Lung (tissue), 12 donors: ENCODE measurements around the gene GNAS. TPM values are rescaled to one million over a fixed set of nuclear protein-coding genes. Genes with fewer than 3 reads are reported as not detected.

Experiments used
- ATAC-seq: fragments of 200-7000 bp; cut with Tn5 transposase; one replicate; pipeline ENCODE4 v1.9.1; 2020; ENCODE audit warnings: moderate number of reproducible peaks; ENCODE audit not compliant: insufficient read depth, low FRiP score
- DNase-seq, 3 donors: peaks; one replicate each; pipeline ENCODE4 v3.0.0-alpha.2; 2013 to 2017
- H3K27ac ChIP-seq, 2 donors: one replicate each; pipeline ENCODE4 v1.5.1; 2013; ENCODE audit warnings: mild to moderate bottlenecking in 2 of 2, moderate library complexity in 2 of 2, control low read depth in 1 of 2, inconsistent platforms in 1 of 2, low read depth in 1 of 2, low read length in 1 of 2
- H3K27me3 ChIP-seq, 3 donors: one replicate each; pipeline ENCODE4 v1.5.1; 2013; ENCODE audit warnings: low read length in 2 of 3; ENCODE audit not compliant: control insufficient read depth in 3 of 3, insufficient read depth in 3 of 3
- H3K36me3 ChIP-seq, 4 donors: one replicate each; pipeline ENCODE4 v1.5.1; 2013; ENCODE audit warnings: low read length in 4 of 4, mild to moderate bottlenecking in 1 of 4, moderate library complexity in 1 of 4; ENCODE audit not compliant: control insufficient read depth in 4 of 4, insufficient read depth in 4 of 4
- H3K4me1 ChIP-seq, 5 donors: one replicate each; pipeline ENCODE4 v1.5.1; 2013; ENCODE audit warnings: low read length in 5 of 5, mild to moderate bottlenecking in 2 of 5, moderate library complexity in 1 of 5; ENCODE audit not compliant: control insufficient read depth in 5 of 5, insufficient read depth in 5 of 5
- H3K4me3 ChIP-seq: one replicate; pipeline ENCODE4 v1.5.1; 2013; ENCODE audit warnings: mild to moderate bottlenecking, control low read depth, moderate library complexity
- H3K9ac ChIP-seq, 2 donors: one replicate each; pipeline ENCODE4 v1.5.1; 2013; ENCODE audit warnings: low read length in 2 of 2, control low read depth in 1 of 2; ENCODE audit not compliant: insufficient read depth in 1 of 2
- H3K9me3 ChIP-seq, 4 donors: one replicate each; pipeline ENCODE4 v1.5.1; 2013; ENCODE audit warnings: low read length in 3 of 4, mild to moderate bottlenecking in 1 of 4, moderate library complexity in 1 of 4; ENCODE audit not compliant: control insufficient read depth in 4 of 4, insufficient read depth in 3 of 4
- CTCF ChIP-seq: IDR thresholded peaks from 2 replicates; pipeline ENCODE4 v1.5.1; 2012; ENCODE audit warnings: mild to moderate bottlenecking; ENCODE audit errors: control extremely low read depth, extremely low read depth
- WGBS, 2 donors: extraction: QIAGEN DNeasy Blood & Tissue Kit; methylation state at CpG; one replicate each; pipeline ENCODE4 v1.1.7; 2013; 5-methylcytosine and 5-hydroxymethylcytosine counted together
- polyA plus RNA-seq, 2 donors: library from polyadenylated mRNA; stranded (reverse); fragments of 200-250 nt; gene quantifications; one replicate each; pipeline ENCODE4 v1.2.1, GENCODE V29; 2013
- total RNA-seq, 2 donors: library from RNA; depleted of rRNA in 1 of 2; stranded (reverse); fragments of >200 nt in 1 of 2; gene quantifications; one replicate each; pipeline ENCODE4 v1.2.1, GENCODE V29; 2014 to 2021
- donor health status: control.
- donor health status: control.
- donor health status: Bipolar disorder and iron deficiency.
- donor health status: healthy.
- donor health status: DM: yes; HTN: yes; CAD: no.

The GNAS gene
- total and polyA plus RNA-seq, 4 donors: 638 to 1,238 (median 887) TPM

GRCh38 chr20:58900397-58900796, 47.9 kb downstream of the GNAS start:
- DNase-seq (peak in 2 of 3 donors; percentile 56 to 66), ATAC-seq (no peak)
- no peaks in the 10 kb centered on the region for H3K27me3 ChIP-seq
- peak overlapping the region in 1 of 2 donors; percentile 39 for H3K9ac ChIP-seq
- H3K4me3 ChIP-seq: no peak overlapping the region
- no peak for TF ChIP-seq CTCF
- 56 to 62% methylated on average over 7 of the region's 7 CpGs for WGBS, 2 donors
- peak overlapping the region in 1 of 2 donors; percentile 33 for H3K27ac ChIP-seq
- peaks cover 15 to 65% (median 47%) of the 10 kb centered on the region in 5 donors for H3K4me1 ChIP-seq
- peaks cover 8 to 41% (median 23%) of the 10 kb centered on the region in 4 donors for H3K36me3 ChIP-seq
- no peaks in the 10 kb centered on the region for H3K9me3 ChIP-seq

GRCh38 chr20:58901488-58902402, 49.2 kb downstream of the GNAS start:
- TF ChIP-seq CTCF: no peak
- ATAC-seq (no peak), DNase-seq (no peak)
- WGBS, 2 donors: 82 to 85% methylated on average over 19 of the region's 19 CpGs
- Histone ChIP-seq H3K9me3 (no peaks in the 10 kb centered on the region), H3K27me3 (no peaks in the 10 kb centered on the region), H3K4me1 (peaks cover 15 to 65% (median 37%) of the 10 kb centered on the region in 5 donors), H3K36me3 (peaks cover 14 to 52% (median 29%) of the 10 kb centered on the region in 4 donors), H3K27ac (no peak overlapping the region), H3K9ac (no peak overlapping the region), H3K4me3 (no peak overlapping the region)

GRCh38 chr20:58903614-58904013, 51.1 kb downstream of the GNAS start:
- no peak for TF ChIP-seq CTCF
- Histone ChIP-seq H3K4me3 (no peak overlapping the region), H3K9ac (no peak overlapping the region), H3K27me3 (no peaks in the 10 kb centered on the region), H3K36me3 (peaks cover 17 to 61% (median 30%) of the 10 kb centered on the region in 4 donors), H3K27ac (no peak overlapping the region), H3K9me3 (no peaks in the 10 kb centered on the region), H3K4me1 (peaks cover 15 to 65% (median 32%) of the 10 kb centered on the region in 5 donors)
- WGBS, 2 donors: 69 to 71% methylated on average over 9 of the region's 9 CpGs
- DNase-seq (no peak), ATAC-seq (no peak)
